Naive thymus-derived CD8-positive, alpha-beta T cell (primary cell): ENCODE measurements around the gene AQP12A. TPM values are rescaled to one million over a fixed set of nuclear protein-coding genes. Genes with fewer than 3 reads are reported as not detected.

Experiments used
- ATAC-seq, 2 donors: fragments of 150-1000 bp; cut with Tn5 transposase in 1 of 2; sonication (Bioruptor Pico), chemical (Tn5 transposase) in 1 of 2; 1 replicate in 1 of 2; 2 replicates in 1 of 2; pipeline ENCODE4 v1.10.0; 2021; ENCODE audit warnings: mild to moderate bottlenecking in 2 of 2, moderate library complexity in 2 of 2
- POLR2A ChIA-PET: fragments of 350-600 bp; sonication (Branson Sonifier 250); formaldehyde crosslinking; loops from one replicate; lab custom pipeline; 2021; ENCODE audit warnings: antibody characterized with exemption; lab: Charles Lee
- DNase-seq, 10 donors: peaks; one replicate each; pipeline versions ENCODE4 v3.0.0 to v3.0.0-alpha.2; 2020 to 2022
- H3K27ac Mint-ChIP-seq, 10 donors: one replicate each; pipeline ENCODE4 v1.8.0; 2020 to 2022; ENCODE audit warnings: mild to moderate bottlenecking in 10 of 10, mixed read lengths in 10 of 10, moderate library complexity in 4 of 10, inconsistent platforms in 1 of 10
- H3K27me3 Mint-ChIP-seq, 5 donors: one replicate each; pipeline ENCODE4 v1.8.0; 2021 to 2022; ENCODE audit warnings: mixed read lengths in 5 of 5
- H3K36me3 Mint-ChIP-seq, 3 donors: one replicate each; pipeline ENCODE4 v1.8.0; 2020 to 2022; ENCODE audit warnings: mixed read lengths in 3 of 3, mild to moderate bottlenecking in 2 of 3, inconsistent platforms in 1 of 3
- H3K4me1 Mint-ChIP-seq, 4 donors: one replicate each; pipeline ENCODE4 v1.8.0; 2021 to 2022; ENCODE audit warnings: mixed read lengths in 4 of 4
- H3K4me3 Mint-ChIP-seq, 10 donors: one replicate each; pipeline ENCODE4 v1.8.0; 2020 to 2022; ENCODE audit warnings: mild to moderate bottlenecking in 10 of 10, mixed read lengths in 10 of 10, moderate library complexity in 6 of 10, inconsistent platforms in 1 of 10
- H3K9me3 Mint-ChIP-seq, 9 donors: one replicate each; pipeline ENCODE4 v1.8.0; 2020 to 2022; ENCODE audit warnings: mixed read lengths in 9 of 9, mild to moderate bottlenecking in 3 of 9, inconsistent platforms in 1 of 9, moderate library complexity in 1 of 9
- polyA plus RNA-seq, 3 donors: library from polyadenylated mRNA; unstranded; fragments of 300-500 nt; fragmentation: Illumina TruSeq; gene quantifications; one replicate each; pipeline ENCODE4 v1.2.3, GENCODE V29; 2021
- total RNA-seq, 8 experiments: library from RNA in 2 of 8; stranded (reverse) in 2 of 8; gene quantifications; one replicate each; pipeline ENCODE4 v1.2.3 and lab custom pipeline; 2021 to 2026

AQP12A gene
- total and polyA plus RNA-seq, 5 experiments from 2014 or later = not detected

DNA sequence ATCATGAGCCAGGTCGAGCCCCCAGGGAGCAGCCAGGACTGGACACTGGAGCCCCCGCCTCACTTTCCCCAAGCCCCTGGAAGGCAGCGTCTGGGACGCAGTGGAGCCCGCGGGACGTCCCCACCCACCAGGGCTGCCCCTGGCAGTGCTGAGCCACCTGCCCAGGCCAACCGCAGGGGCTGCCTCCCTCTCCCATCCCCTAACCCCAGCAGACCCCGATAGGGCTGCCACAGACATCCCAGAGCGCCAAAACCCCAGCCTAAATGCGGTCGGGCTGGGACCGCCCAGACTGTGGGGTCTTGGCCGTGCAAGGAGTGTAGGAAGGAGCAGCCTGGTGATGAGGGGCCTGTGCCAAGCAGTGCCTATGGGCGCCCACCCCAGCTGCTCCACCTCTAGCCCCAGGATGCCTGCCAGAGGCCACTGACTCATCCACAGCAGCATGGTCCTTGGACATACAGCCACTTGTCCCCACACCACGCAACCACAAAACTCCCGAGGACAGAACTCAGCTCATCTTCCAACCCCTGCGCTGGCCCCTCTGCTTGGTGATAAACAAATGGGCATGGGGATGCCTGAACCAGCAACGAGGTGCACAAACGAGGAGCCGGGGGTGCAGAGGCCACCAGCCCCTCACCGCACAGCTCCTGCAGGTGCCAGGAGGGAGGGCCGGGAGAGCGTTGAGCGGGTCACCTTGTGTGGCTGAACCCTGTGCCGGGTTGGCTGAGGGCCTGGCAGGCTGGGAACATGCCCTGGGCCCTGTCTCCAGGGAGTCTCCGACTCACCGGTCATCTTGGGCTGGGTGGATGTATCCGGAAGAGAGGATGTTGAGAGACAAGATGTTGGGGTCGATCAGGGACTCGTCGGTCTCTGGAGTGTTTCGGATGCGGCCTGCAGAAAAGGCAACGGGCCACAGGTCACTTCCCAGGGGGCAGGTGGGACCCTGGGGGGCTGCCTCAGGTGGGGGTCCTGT lies 44.9 kb downstream of the AQP12A start:
- Mint-ChIP-seq H3K36me3 (no peaks in the 10 kb centered on the region), H3K27ac (peak overlapping the region in 1 of 10 donors; percentile 10), H3K4me3 (no peak overlapping the region), H3K4me1 (peaks cover 5 to 21% (median 7%) of the 10 kb centered on the region in 4 donors), H3K27me3 (no peaks in the 10 kb centered on the region), H3K9me3 (no peaks in the 10 kb centered on the region)
- no peak for DNase-seq
- ATAC-seq = no peak
- POLR2A ChIA-PET = no interaction called here

DNA sequence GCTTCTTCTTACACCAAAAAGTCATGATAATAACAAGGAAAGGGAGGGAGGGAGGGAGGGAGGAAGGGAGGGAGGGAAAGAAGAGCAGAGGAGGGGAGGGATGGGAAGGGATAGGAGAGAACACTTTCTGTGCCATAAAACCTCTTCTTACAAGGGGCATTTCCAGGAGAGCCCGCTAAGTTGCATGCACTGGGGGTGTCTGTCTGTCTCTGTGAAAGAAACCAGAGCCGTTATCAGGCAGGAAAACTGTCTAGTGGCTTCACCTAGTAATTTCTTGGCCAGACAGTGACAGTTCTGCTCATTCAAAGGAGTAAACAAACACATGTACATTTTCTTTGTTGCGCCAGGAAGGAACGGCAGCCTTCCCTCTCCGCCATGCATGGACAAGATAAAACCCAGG lies 45.8 kb downstream of the AQP12A start:
- ATAC-seq (no peak), DNase-seq (no peak)
- H3K27ac Mint-ChIP-seq = peak overlapping the region in 1 of 10 donors; percentile 33

DNA sequence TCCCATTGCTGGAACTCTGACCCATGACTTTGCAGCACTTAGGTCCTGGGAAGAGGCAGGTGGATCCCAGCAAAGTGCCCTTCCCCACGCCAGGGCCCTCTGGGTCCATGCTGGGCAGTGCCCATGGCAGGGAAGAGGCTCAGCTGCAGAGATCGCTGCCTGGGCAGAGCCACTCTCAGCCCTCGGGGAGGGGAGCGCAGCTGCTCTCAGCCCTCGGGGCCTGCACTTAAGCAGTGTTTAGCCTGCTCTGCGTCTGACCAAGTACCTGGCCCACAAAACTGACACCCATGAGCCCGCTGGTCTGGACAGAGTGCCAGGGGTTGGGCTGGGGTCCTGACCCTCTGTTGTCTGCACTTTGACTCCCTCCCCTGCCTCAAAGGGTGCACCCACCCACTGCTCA lies 46.3 kb downstream of the AQP12A start:
- Mint-ChIP-seq H3K9me3 (no peaks in the 10 kb centered on the region), H3K36me3 (no peaks in the 10 kb centered on the region), H3K4me1 (peaks cover 6 to 23% (median 8%) of the 10 kb centered on the region in 4 donors), H3K27me3 (peaks cover 0 to 2% (median 0%) of the 10 kb centered on the region in 5 donors), H3K27ac (no peak overlapping the region), H3K4me3 (no peak overlapping the region)
- POLR2A ChIA-PET = no interaction called here
- DNase-seq = no peak
- no peak for ATAC-seq

More for the DNA sequence above, 45.8 kb downstream of the AQP12A start:
- Mint-ChIP-seq H3K9me3 (no peaks in the 10 kb centered on the region), H3K4me1 (peaks cover 6 to 23% (median 8%) of the 10 kb centered on the region in 4 donors), H3K4me3 (no peak overlapping the region), H3K36me3 (no peaks in the 10 kb centered on the region), H3K27me3 (peaks cover 0 to 2% (median 0%) of the 10 kb centered on the region in 5 donors)
- POLR2A ChIA-PET = no interaction called here

DNA sequence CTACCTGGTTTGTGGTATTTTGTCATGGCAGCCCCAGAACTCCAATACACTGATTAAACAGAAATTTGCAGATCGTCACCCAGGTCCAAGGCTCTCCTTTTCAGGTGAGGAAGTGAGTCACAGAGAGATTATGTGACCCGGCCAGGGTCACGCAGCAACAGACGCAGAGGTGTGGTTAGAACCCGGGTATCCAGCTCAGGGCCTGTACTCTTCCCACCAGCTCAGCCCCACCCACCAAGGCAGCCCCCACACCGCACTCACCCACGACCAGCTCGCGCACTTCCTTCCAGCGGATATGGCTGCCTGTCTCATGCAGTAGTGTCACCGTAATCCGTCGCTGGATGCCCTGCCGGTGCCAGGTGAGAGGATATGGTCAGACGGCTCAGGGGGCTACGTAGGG lies 48.1 kb downstream of the AQP12A start:
- H3K9me3 Mint-ChIP-seq = no peaks in the 10 kb centered on the region
- H3K27ac Mint-ChIP-seq = peak overlapping the region; percentile 65 to 92 (median 84)
- H3K4me3 Mint-ChIP-seq = peak overlapping the region; percentile 34 to 71 (median 56)
- DNase-seq = peak in 8 of 10 donors; percentile 10 to 79 (median 54)
- ATAC-seq = peak; percentile 93 to 95
- POLR2A ChIA-PET = no interaction called here
- H3K36me3 Mint-ChIP-seq = no peaks in the 10 kb centered on the region
- peaks cover 0 to 2% (median 0%) of the 10 kb centered on the region in 5 donors for H3K27me3 Mint-ChIP-seq
- peaks cover 6 to 22% (median 8%) of the 10 kb centered on the region in 4 donors for H3K4me1 Mint-ChIP-seq

DNA sequence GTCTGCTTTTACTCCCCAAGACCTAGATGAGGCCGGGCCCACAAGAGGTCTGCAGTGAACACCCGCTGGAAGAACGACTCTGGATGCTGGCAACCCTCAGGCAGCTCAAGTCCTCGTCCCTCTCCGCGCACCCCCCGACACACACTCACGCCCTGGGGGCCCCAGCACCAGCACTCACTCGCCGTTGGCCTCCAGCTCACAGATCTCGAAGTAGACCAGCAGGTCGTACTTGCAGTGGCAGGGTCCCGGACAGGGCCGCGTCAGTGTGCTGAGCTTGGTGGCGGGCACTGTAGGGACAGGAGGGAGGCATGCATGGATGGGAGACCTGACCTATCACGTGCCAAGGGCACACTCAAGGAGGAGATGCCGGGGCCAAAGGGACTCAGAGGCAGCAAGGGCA lies 49.4 kb downstream of the AQP12A start:
- Mint-ChIP-seq H3K4me3 (no peak overlapping the region), H3K4me1 (peaks cover 6 to 22% (median 8%) of the 10 kb centered on the region in 4 donors), H3K27me3 (peaks cover 0 to 2% (median 0%) of the 10 kb centered on the region in 5 donors), H3K9me3 (no peaks in the 10 kb centered on the region), H3K27ac (peak overlapping the region in 7 of 10 donors; percentile 10 to 89 (median 82)), H3K36me3 (no peaks in the 10 kb centered on the region)
- POLR2A ChIA-PET = no interaction called here
- ATAC-seq (no peak), DNase-seq (no peak)

DNA sequence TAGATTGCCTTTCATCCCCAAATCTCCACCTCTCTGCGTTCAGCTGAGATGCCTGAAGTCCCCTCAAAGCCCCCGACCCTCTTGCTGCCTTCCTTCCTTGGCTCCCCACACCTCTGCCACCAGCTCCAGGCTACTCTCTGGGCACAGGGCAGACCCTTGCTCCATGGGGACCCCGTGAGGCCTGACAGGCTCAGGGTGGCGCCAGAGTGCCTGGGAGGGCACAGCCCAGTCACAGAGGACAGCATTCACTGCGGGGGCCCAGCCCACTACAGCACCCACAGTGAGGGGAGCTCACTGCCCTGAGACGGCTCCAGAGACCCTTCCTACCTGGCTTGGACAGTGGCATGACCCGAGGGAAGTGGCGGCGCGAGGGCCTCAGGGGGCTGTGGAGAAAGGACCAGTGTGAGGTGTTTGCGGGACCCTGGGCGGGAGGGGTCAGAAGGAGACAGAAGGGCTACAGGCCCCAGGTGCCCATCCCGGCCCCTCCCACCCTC lies 51.0 kb downstream of the AQP12A start:
- peaks cover 0 to 3% (median 0%) of the 10 kb centered on the region in 5 donors for H3K27me3 Mint-ChIP-seq
- ATAC-seq (no peak), DNase-seq (no peak)
- no peak overlapping the region for H3K4me3 Mint-ChIP-seq
- peak overlapping the region in 4 of 10 donors; percentile 10 to 82 (median 36) for H3K27ac Mint-ChIP-seq
- H3K4me1 Mint-ChIP-seq = peaks cover 6 to 22% (median 8%) of the 10 kb centered on the region in 4 donors
- H3K9me3 Mint-ChIP-seq = no peaks in the 10 kb centered on the region
- H3K36me3 Mint-ChIP-seq = no peaks in the 10 kb centered on the region
- POLR2A ChIA-PET = no interaction called here

DNA sequence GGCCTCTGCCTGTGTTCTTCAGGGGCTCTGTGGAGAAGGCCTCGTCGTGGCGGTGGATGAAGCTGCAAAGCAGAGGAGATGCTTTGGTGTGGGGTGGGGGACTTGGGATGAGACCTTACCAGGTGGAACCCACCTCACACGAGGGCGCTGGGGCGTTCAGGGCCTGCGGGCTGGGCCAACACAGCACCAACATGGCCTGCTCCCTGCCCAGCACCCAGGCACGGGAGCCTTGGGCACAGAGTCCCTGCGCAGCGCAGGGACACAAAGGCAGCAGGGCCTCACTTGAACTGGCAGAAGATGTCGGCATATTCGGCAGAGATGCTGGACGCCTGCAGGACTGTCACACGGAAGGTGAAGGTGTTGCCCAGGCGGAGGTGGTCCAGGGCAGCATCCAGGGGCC lies 53.8 kb downstream of the AQP12A start:
- Mint-ChIP-seq H3K36me3 (no peaks in the 10 kb centered on the region), H3K27me3 (peaks cover 0 to 3% (median 0%) of the 10 kb centered on the region in 5 donors), H3K4me3 (no peak overlapping the region), H3K27ac (peak overlapping the region in 1 of 10 donors; percentile 72), H3K9me3 (no peaks in the 10 kb centered on the region), H3K4me1 (peaks cover 0 to 7% (median 1%) of the 10 kb centered on the region in 4 donors)
- POLR2A ChIA-PET = no interaction called here
- ATAC-seq = no peak
- no peak for DNase-seq

DNA sequence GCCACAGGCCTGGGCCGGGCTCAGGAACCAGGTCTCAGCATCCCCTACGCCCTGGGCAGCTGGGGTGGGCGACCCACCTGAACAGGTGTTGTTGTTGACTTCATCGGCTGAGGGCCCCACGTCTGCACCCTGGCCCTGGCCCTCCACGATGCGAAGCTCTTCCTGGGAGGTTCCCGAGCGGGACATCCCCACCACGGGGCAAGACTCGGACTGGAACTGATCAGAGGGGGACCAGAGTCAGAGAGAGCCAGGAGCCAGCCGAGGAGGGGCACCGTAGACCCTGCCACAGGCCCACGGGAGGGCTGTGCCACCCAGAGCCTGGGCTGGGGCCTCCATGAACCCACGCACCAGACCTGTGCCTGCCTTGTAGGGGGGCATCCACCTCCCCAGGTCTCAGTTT lies 54.3 kb downstream of the AQP12A start:
- H3K9me3 Mint-ChIP-seq = no peaks in the 10 kb centered on the region
- no peak overlapping the region for H3K27ac Mint-ChIP-seq
- no peak for ATAC-seq

DNA sequence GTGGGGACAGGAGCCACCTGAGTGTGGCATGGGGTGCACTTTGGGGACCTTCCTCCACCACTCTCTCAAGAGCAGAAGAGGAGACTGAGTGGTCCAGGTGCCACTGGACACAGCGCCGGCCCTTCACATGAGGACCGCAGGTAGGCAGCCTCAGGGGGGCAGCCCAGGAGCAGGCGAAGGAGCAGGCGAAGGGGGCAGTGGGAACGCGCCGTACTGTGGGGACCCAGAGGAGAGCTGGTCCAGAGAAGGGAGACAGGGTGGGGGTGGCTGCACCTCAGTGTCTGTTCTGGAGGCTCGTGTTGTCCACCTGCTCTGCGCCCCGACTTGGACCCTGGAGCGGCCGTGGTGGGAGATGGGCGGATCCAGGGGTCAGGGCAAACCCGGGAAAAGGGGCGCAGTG lies 55.0 kb downstream of the AQP12A start:
- no peak for DNase-seq
- Mint-ChIP-seq H3K27me3 (peaks cover 0 to 3% (median 0%) of the 10 kb centered on the region in 5 donors), H3K36me3 (no peaks in the 10 kb centered on the region), H3K4me1 (peaks cover 0 to 2% (median under 1%) of the 10 kb centered on the region in 4 donors), H3K4me3 (no peak overlapping the region), H3K27ac (peak overlapping the region in 1 of 10 donors; percentile 48), H3K9me3 (no peaks in the 10 kb centered on the region)
- no peak for ATAC-seq
- POLR2A ChIA-PET = no interaction called here

More for the DNA sequence above, 54.3 kb downstream of the AQP12A start:
- Mint-ChIP-seq H3K4me1 (peaks cover 0 to 4% (median 1%) of the 10 kb centered on the region in 4 donors), H3K36me3 (no peaks in the 10 kb centered on the region), H3K27me3 (peaks cover 0 to 3% (median 0%) of the 10 kb centered on the region in 5 donors), H3K4me3 (no peak overlapping the region)
- POLR2A ChIA-PET = no interaction called here
- no peak for DNase-seq

DNA sequence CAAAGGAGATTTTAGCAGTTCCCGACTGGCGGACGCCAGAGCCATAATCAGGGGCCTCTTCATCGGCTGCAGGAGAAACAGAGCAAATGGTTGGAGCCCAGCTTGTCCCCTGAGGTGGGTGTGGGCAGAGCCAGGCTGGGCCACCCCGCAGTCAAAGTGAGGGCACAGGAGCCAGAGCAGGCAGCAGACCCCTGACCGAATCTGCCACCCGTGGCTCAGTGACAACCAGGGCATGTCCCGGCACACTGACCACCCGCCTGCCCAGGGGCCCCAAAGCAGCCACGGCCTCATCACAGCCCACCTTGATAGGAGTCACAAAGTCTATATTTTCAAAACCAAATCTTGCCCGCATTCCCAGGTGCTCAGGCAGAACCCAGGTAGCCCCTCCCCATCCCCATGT lies 55.6 kb downstream of the AQP12A start:
- Mint-ChIP-seq H3K4me3 (no peak overlapping the region), H3K27ac (no peak overlapping the region), H3K36me3 (no peaks in the 10 kb centered on the region), H3K4me1 (peaks cover 0 to 2% (median 0%) of the 10 kb centered on the region in 4 donors), H3K27me3 (peaks cover 0 to 1% (median 0%) of the 10 kb centered on the region in 5 donors), H3K9me3 (no peaks in the 10 kb centered on the region)
- no peak for ATAC-seq
- POLR2A ChIA-PET = no interaction called here
- DNase-seq = no peak
